Esophagus muscularis mucosa (tissue), 4 donors: ENCODE measurements around the gene NUP214. TPM values are rescaled to one million over a fixed set of nuclear protein-coding genes. Genes with fewer than 3 reads are reported as not detected.
"Not testable (repeated sequence)": the region's sequence is repeated elsewhere in the genome, so short reads cannot be mapped to it uniquely, and the experiment has no call there.

ENCODE experiments used
- DNase-seq: peaks from one replicate; pipeline ENCODE4 v3.0.0-alpha.2; 2017; ENCODE audit errors: extremely low spot score
- H3K27ac ChIP-seq, 4 donors: fragments of 200-600 bp; sonication (generic); replicated peaks in 1 of 4; 1 replicate in 3 of 4; 2 replicates in 1 of 4; pipeline ENCODE4 v1.5.1; 2016 to 2019; ENCODE audit warnings: mild to moderate bottlenecking in 1 of 4
- H3K27me3 ChIP-seq, 4 donors: fragments of 200-600 bp; sonication (generic); one replicate each; pipeline versions ENCODE4 v1.5.1 to v1.6.0; 2016 to 2019
- H3K36me3 ChIP-seq, 4 donors: fragments of 200-600 bp; sonication (generic); one replicate each; pipeline ENCODE4 v1.5.1; 2016 to 2019
- H3K4me1 ChIP-seq, 4 donors: fragments of 200-600 bp; sonication (generic); one replicate each; pipeline ENCODE4 v1.5.1; 2016 to 2019
- H3K4me3 ChIP-seq, 4 donors: fragments of 200-600 bp; sonication (generic); 1 replicate in 2 of 4; 2 replicates in 2 of 4; pipeline ENCODE4 v1.5.1; 2016 to 2019; ENCODE audit warnings: mild to moderate bottlenecking in 4 of 4, moderate library complexity in 1 of 4
- H3K9me3 ChIP-seq, 4 donors: fragments of 200-600 bp; sonication (generic); 1 replicate in 3 of 4; 2 replicates in 1 of 4; pipeline ENCODE4 v1.5.1; 2016 to 2019
- CTCF ChIP-seq, 3 experiments: fragments of 200-600 bp in 2 of 3; fragments of 450-650 bp in 1 of 3; sonication (generic) in 2 of 3; IDR thresholded peaks; one replicate each; pipeline ENCODE4 v1.5.1; 2017 to 2019; ENCODE audit warnings: antibody characterized with exemption in 3 of 3, mild to moderate bottlenecking in 2 of 3, moderate library complexity in 1 of 3
- EP300 ChIP-seq: sonication (generic); formaldehyde crosslinking; IDR thresholded peaks from one replicate; pipeline ENCODE4 v1.6.1; 2017; ENCODE audit warnings: antibody characterized with exemption
- POLR2A ChIP-seq: fragments of 450-650 bp; IDR thresholded peaks from one replicate; pipeline ENCODE4 v1.6.1; 2017; ENCODE audit warnings: antibody characterized with exemption, moderate library complexity, mild to moderate bottlenecking, low read depth
- POLR2AphosphoS5 ChIP-seq, 2 donors: sonication (generic); formaldehyde crosslinking; IDR thresholded peaks; one replicate each; pipeline ENCODE4 v1.6.1; 2017; ENCODE audit warnings: antibody characterized with exemption in 2 of 2
- WGBS: methylation state at CpG from one replicate; pipeline ENCODE4 v1.1.5; 2018; 5-methylcytosine and 5-hydroxymethylcytosine counted together
- intact Hi-C: fragments of 100-400 bp; cut with DNase I; formaldehyde crosslinking; loops from one replicate; pipeline ENCODE4 v1.15.1; 2023
- total RNA-seq, 4 donors: library from RNA; depleted of rRNA; stranded (reverse); fragments of >200 nt; gene quantifications; one replicate each; pipeline versions ENCODE4 v1.1.0 to v1.2.1, GENCODE V29; 2016

Gene NUP214
- total RNA-seq, 4 donors from 2014 or later = 26.4 to 36.2 (median 28.7) TPM

- intact Hi-C loops = no loop called here
- H3K36me3 ChIP-seq = peaks cover 30 to 98% (median 82%) of the 10 kb centered on the region in 4 donors
- no peak for TF ChIP-seq POLR2A
- TF ChIP-seq CTCF (IDR thresholded peaks at IDR 0.05) = no peak
- TF ChIP-seq POLR2AphosphoS5 (IDR thresholded peaks at IDR 0.05) = no peak
- TF ChIP-seq EP300 = no peak
- 61% methylated on average over 3 of the region's 3 CpGs for WGBS
- DNase-seq = no peak
- H3K9me3 ChIP-seq = no peaks in the 10 kb centered on the region
- H3K4me1 ChIP-seq = peaks cover 0 to 2% (median 0%) of the 10 kb centered on the region in 4 donors
- H3K27me3 ChIP-seq = no peaks in the 10 kb centered on the region
- no peak overlapping the region for H3K27ac ChIP-seq
- no peak overlapping the region for H3K4me3 ChIP-seq
These were observed 64.8 kb downstream of the NUP214 start for GRCh38 chr9:131190191-131190590.

- H3K27ac ChIP-seq, DNase-seq, H3K27me3 ChIP-seq, H3K4me3 ChIP-seq, H3K4me1 ChIP-seq, H3K9me3 ChIP-seq, intact Hi-C loops: not testable (repeated sequence)
- H3K36me3 ChIP-seq = peaks cover 30 to 96% (median 81%) of the 10 kb centered on the region in 4 donors
- 85% methylated on average over 6 of the region's 6 CpGs for WGBS
These were observed 65.6 kb downstream of the NUP214 start for GRCh38 chr9:131191032-131191431.

GRCh38 chr9:131191857-131192256 is 66.5 kb downstream of the NUP214 start:
- H3K36me3 ChIP-seq = peaks cover 38 to 96% (median 81%) of the 10 kb centered on the region in 4 donors
- no peak for TF ChIP-seq CTCF (IDR thresholded peaks at IDR 0.05)
- no peak for TF ChIP-seq POLR2AphosphoS5 (IDR thresholded peaks at IDR 0.05)
- TF ChIP-seq EP300 = no peak
- TF ChIP-seq POLR2A = no peak
- 88% methylated on average over 3 of the region's 3 CpGs for WGBS
- no peak for DNase-seq
- no peaks in the 10 kb centered on the region for H3K9me3 ChIP-seq
- H3K27me3 ChIP-seq = no peaks in the 10 kb centered on the region
- no peak overlapping the region for H3K4me3 ChIP-seq
- H3K27ac ChIP-seq = no peak overlapping the region
- no peaks in the 10 kb centered on the region for H3K4me1 ChIP-seq
- intact Hi-C loops = no loop called here

GRCh38 chr9:131193051-131193450 is 67.7 kb downstream of the NUP214 start:
- WGBS = 93% methylated on average over 2 of the region's 2 CpGs
- no peak for TF ChIP-seq POLR2AphosphoS5 (IDR thresholded peaks at IDR 0.05)
- TF ChIP-seq EP300 = no peak
- TF ChIP-seq CTCF (IDR thresholded peaks at IDR 0.05) = no peak
- no peak for TF ChIP-seq POLR2A
- intact Hi-C loops = no loop called here
- Histone ChIP-seq H3K27ac (no peak overlapping the region), H3K4me1 (no peaks in the 10 kb centered on the region), H3K9me3 (no peaks in the 10 kb centered on the region), H3K27me3 (no peaks in the 10 kb centered on the region), H3K4me3 (no peak overlapping the region), H3K36me3 (peaks cover 39 to 96% (median 81%) of the 10 kb centered on the region in 4 donors)
- DNase-seq = no peak

- intact Hi-C loops = no loop called here
- H3K4me1 ChIP-seq = no peaks in the 10 kb centered on the region
- H3K4me3 ChIP-seq = no peak overlapping the region
- no peaks in the 10 kb centered on the region for H3K27me3 ChIP-seq
- H3K27ac ChIP-seq = no peak overlapping the region
- H3K36me3 ChIP-seq = peaks cover 44 to 96% (median 80%) of the 10 kb centered on the region in 4 donors
- WGBS = 95% methylated on average over 3 of the region's 3 CpGs
- no peak for DNase-seq
- no peak for TF ChIP-seq POLR2AphosphoS5 (IDR thresholded peaks at IDR 0.05)
- no peaks in the 10 kb centered on the region for H3K9me3 ChIP-seq
These were observed 69.4 kb downstream of the NUP214 start for GRCh38 chr9:131194762-131195161.

GRCh38 chr9:131197160-131197911 is 72.0 kb downstream of the NUP214 start:
- no peak overlapping the region for H3K27ac ChIP-seq
- intact Hi-C loops = no loop called here
- H3K4me1 ChIP-seq = no peaks in the 10 kb centered on the region
- no peak overlapping the region for H3K4me3 ChIP-seq
- H3K9me3 ChIP-seq = no peaks in the 10 kb centered on the region
- WGBS = 83% methylated on average over 9 of the region's 11 CpGs
- DNase-seq = no peak
- peaks cover 60 to 97% (median 82%) of the 10 kb centered on the region in 4 donors for H3K36me3 ChIP-seq
- H3K27me3 ChIP-seq = no peaks in the 10 kb centered on the region
- TF ChIP-seq EP300 = no peak
- no peak for TF ChIP-seq POLR2A
- TF ChIP-seq CTCF (IDR thresholded peaks at IDR 0.05) = no peak
- TF ChIP-seq POLR2AphosphoS5 (IDR thresholded peaks at IDR 0.05) = no peak
